ENCODE measurements around the gene VOPP1.

- TF ChIP-seq CTCF (IDR thresholded peaks at IDR 0.05; ENCODE audit: low read depth, low read length), result no peak
- no peak for TF ChIP-seq POLR2A (IDR thresholded peaks at IDR 0.05; ENCODE audit: extremely low read depth, insufficient read length)
- no peak for TF ChIP-seq MAX (IDR thresholded peaks at IDR 0.05; ENCODE audit: low read depth, low read length)
- TF ChIP-seq MYC (IDR thresholded peaks at IDR 0.05; ENCODE audit: low read depth, low read length), result no peak
Measured at GRCh38 chr7:55536619-55537457, 35.5 kb downstream of the VOPP1 start.

All from NB4 (cell line).